ENCODE measurements around the gene AFF3. TPM values are rescaled to one million over a fixed set of nuclear protein-coding genes. Genes with fewer than 3 reads are reported as not detected.

The AFF3 gene
- total and polyA plus RNA-seq, 4 donors: 4.2 to 90.9 (median 14.6) TPM

DNA sequence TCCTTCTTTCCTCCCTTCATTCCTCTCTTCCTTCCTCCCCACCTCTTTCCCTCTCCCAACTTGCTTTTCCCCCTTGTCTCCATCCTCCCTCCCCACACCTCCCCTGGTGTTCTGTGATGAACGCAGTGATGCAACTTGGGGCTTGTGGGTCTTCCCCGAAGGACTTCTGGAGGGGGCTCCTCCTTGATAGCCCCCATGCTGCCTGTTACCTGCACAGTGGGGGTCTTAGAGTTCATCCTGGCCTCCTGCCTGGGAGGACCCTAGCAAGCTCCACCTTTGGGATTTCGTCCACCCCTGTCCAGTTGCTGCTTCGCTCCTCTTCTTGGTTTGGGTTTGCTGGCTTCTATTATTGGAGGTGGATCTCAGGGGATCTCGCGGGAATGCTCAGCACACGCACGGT, 43.7 kb upstream of the AFF3 start:
- Histone ChIP-seq H3K4me1 (ENCODE audit: control insufficient read depth in 5 of 5, insufficient read depth in 5 of 5, low read length in 5 of 5) (peaks cover 0 to 30% (median 17%) of the 10 kb centered on the region in 5 donors), H3K9me3 (ENCODE audit: control insufficient read depth in 4 of 4, insufficient read depth in 3 of 4, low read length in 3 of 4) (no peaks in the 10 kb centered on the region), H3K27ac (ENCODE audit: low read depth in 1 of 2, low read length in 1 of 2) (no peak overlapping the region), H3K27me3 (ENCODE audit: control insufficient read depth in 3 of 3, insufficient read depth in 3 of 3, low read length in 2 of 3) (no peaks in the 10 kb centered on the region), H3K36me3 (ENCODE audit: control insufficient read depth in 4 of 4, insufficient read depth in 4 of 4, low read length in 4 of 4) (no peaks in the 10 kb centered on the region), H3K9ac (ENCODE audit: insufficient read depth in 1 of 2, low read length in 2 of 2) (no peak overlapping the region), H3K4me3 (no peak overlapping the region)
- DNase-seq: no peak
- TF ChIP-seq, protein P1, sequence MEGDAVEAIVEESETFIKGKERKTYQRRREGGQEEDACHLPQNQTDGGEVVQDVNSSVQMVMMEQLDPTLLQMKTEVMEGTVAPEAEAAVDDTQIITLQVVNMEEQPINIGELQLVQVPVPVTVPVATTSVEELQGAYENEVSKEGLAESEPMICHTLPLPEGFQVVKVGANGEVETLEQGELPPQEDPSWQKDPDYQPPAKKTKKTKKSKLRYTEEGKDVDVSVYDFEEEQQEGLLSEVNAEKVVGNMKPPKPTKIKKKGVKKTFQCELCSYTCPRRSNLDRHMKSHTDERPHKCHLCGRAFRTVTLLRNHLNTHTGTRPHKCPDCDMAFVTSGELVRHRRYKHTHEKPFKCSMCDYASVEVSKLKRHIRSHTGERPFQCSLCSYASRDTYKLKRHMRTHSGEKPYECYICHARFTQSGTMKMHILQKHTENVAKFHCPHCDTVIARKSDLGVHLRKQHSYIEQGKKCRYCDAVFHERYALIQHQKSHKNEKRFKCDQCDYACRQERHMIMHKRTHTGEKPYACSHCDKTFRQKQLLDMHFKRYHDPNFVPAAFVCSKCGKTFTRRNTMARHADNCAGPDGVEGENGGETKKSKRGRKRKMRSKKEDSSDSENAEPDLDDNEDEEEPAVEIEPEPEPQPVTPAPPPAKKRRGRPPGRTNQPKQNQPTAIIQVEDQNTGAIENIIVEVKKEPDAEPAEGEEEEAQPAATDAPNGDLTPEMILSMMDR (IDR thresholded peaks at IDR 0.05; ENCODE audit: control extremely low read depth, extremely low read depth): no peak
- no peak for ATAC-seq (ENCODE audit: insufficient read depth, low FRiP score)
- whole genome bisulfite sequencing, 2 donors: 94 to 96% methylated on average over 8 of the region's 8 CpGs

DNA sequence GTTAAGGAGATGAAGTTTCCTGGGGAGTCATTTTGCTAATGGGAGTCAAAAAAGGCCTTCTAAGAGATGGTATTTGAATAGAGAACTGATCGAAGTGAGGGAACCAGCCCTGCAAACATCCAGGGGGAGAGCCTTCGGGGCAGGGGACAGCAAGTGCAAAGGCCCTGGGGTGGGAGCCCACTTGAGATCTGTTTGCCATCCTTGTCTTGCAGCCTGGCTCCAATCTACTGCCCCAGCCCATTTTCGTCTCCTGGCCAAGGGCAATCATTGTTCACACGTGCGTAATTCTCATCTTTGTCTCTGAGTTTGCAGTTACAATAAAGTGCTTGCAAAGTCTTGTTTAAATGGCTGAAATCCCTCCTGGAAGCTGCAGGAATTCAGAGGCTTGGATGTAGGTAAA, 43.1 kb upstream of the AFF3 start:
- Histone ChIP-seq H3K4me3 (no peak overlapping the region), H3K9me3 (ENCODE audit: control insufficient read depth in 4 of 4, insufficient read depth in 3 of 4, low read length in 3 of 4) (no peaks in the 10 kb centered on the region), H3K27me3 (ENCODE audit: control insufficient read depth in 3 of 3, insufficient read depth in 3 of 3, low read length in 2 of 3) (no peaks in the 10 kb centered on the region), H3K9ac (ENCODE audit: insufficient read depth in 1 of 2, low read length in 2 of 2) (no peak overlapping the region), H3K36me3 (ENCODE audit: control insufficient read depth in 4 of 4, insufficient read depth in 4 of 4, low read length in 4 of 4) (no peaks in the 10 kb centered on the region), H3K4me1 (ENCODE audit: control insufficient read depth in 5 of 5, insufficient read depth in 5 of 5, low read length in 5 of 5) (peaks cover 0 to 30% (median 17%) of the 10 kb centered on the region in 5 donors), H3K27ac (ENCODE audit: low read depth in 1 of 2, low read length in 1 of 2) (no peak overlapping the region)
- TF ChIP-seq, protein P1 (IDR thresholded peaks at IDR 0.05; ENCODE audit: control extremely low read depth, extremely low read depth): no peak
- DNase-seq (no peak), ATAC-seq (ENCODE audit: insufficient read depth, low FRiP score) (no peak)
- WGBS, 2 donors: 94 to 96% methylated on average over 5 of the region's 5 CpGs

DNA sequence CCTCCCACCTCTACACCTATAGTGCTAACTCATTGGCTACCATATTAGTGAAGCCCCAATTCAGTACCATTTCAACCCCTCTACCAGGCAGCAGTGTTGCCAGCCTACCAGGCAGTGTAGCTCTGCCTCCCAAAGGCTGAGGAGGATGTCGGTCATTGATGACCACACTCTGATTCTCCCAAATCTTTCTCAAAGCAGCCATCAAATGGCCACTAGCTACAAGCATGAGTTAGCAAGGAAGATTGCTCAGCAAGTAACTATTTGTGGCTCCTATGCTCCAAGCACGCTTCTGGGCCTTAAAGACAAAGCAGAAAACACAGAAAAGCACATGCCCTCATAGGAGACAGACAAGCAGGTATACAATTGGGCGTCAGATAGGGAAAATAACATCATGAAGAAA, 42.7 kb upstream of the AFF3 start:
- TF ChIP-seq, protein P1 (IDR thresholded peaks at IDR 0.05; ENCODE audit: control extremely low read depth, extremely low read depth): no peak
- ATAC-seq (ENCODE audit: insufficient read depth, low FRiP score): no peak
- 94% methylated on average over 3 of the region's 3 CpGs for WGBS, 2 donors

More for the DNA sequence above, 42.7 kb upstream of the AFF3 start:
- Histone ChIP-seq H3K9ac (ENCODE audit: insufficient read depth in 1 of 2, low read length in 2 of 2) (no peak overlapping the region), H3K4me1 (ENCODE audit: control insufficient read depth in 5 of 5, insufficient read depth in 5 of 5, low read length in 5 of 5) (peaks cover 0 to 30% (median 17%) of the 10 kb centered on the region in 5 donors), H3K4me3 (no peak overlapping the region), H3K36me3 (ENCODE audit: control insufficient read depth in 4 of 4, insufficient read depth in 4 of 4, low read length in 4 of 4) (no peaks in the 10 kb centered on the region), H3K27me3 (ENCODE audit: control insufficient read depth in 3 of 3, insufficient read depth in 3 of 3, low read length in 2 of 3) (no peaks in the 10 kb centered on the region), H3K27ac (ENCODE audit: low read depth in 1 of 2, low read length in 1 of 2) (no peak overlapping the region), H3K9me3 (ENCODE audit: control insufficient read depth in 4 of 4, insufficient read depth in 3 of 4, low read length in 3 of 4) (no peaks in the 10 kb centered on the region)
- no peak for DNase-seq

Data from lung (tissue), 12 donors.